Fibroblast of mammary gland (primary cell): ENCODE measurements around the gene VEPH1.

ENCODE experiments used
- DNase-seq: peaks from one replicate; pipeline ENCODE4 v3.0.0-alpha.2; 2010; ENCODE audit warnings: low read depth
- H3K4me3 ChIP-seq: 2 replicates; pipeline ENCODE4 v1.5.1; 2011; ENCODE audit warnings: low read depth, mild to moderate bottlenecking, low read length, moderate library complexity; ENCODE audit not compliant: control insufficient read depth
- CTCF ChIP-seq: conservative IDR thresholded peaks from 2 replicates; pipeline ENCODE4 v1.5.1; 2011; ENCODE audit warnings: low read depth, low read length, inconsistent platforms; ENCODE audit not compliant: control insufficient read depth, insufficient read depth

Gene VEPH1

GRCh38 chr3:157526036-157526435 is 22.8 kb upstream of the VEPH1 start:
- DNase-seq = no peak
- no peak overlapping the region for H3K4me3 ChIP-seq
- no peak for TF ChIP-seq CTCF

GRCh38 chr3:157523814-157524213 is 20.6 kb upstream of the VEPH1 start:
- H3K4me3 ChIP-seq = no peak overlapping the region
- TF ChIP-seq CTCF = no peak
- DNase-seq = no peak

- no peak for DNase-seq
Measured at GRCh38 chr3:157522648-157523047, 19.4 kb upstream of the VEPH1 start.

GRCh38 chr3:157520485-157521150 is 17.4 kb upstream of the VEPH1 start:
- no peak for TF ChIP-seq CTCF
- H3K4me3 ChIP-seq = no peak overlapping the region
- peak; percentile 61 for DNase-seq

More at GRCh38 chr3:157522648-157523047, 19.4 kb upstream of the VEPH1 start:
- no peak overlapping the region for H3K4me3 ChIP-seq
- no peak for TF ChIP-seq CTCF

GRCh38 chr3:157518881-157519280 is 15.7 kb upstream of the VEPH1 start:
- H3K4me3 ChIP-seq = no peak overlapping the region
- no peak for TF ChIP-seq CTCF
- no peak for DNase-seq

GRCh38 chr3:157516928-157517327 is 13.7 kb upstream of the VEPH1 start:
- H3K4me3 ChIP-seq = no peak overlapping the region
- TF ChIP-seq CTCF = no peak
- no peak for DNase-seq

- no peak for TF ChIP-seq CTCF
- no peak overlapping the region for H3K4me3 ChIP-seq
- peak; percentile 60 for DNase-seq
Measured at GRCh38 chr3:157515398-157515797, 12.2 kb upstream of the VEPH1 start.
